Esophagus squamous epithelium (tissue), 4 donors: ENCODE measurements around the gene RASGEF1C.

Source experiments
- CTCF ChIP-seq, 6 experiments: fragments of 450-650 bp in 4 of 6; fragments of 200-600 bp in 2 of 6; sonication (generic) in 2 of 6; IDR thresholded peaks; one replicate each; pipeline ENCODE4 v1.5.1; 2016 to 2019; ENCODE audit warnings: antibody characterized with exemption in 6 of 6, mild to moderate bottlenecking in 4 of 6, moderate library complexity in 4 of 6
- POLR2A ChIP-seq, 4 donors: fragments of 450-650 bp; IDR thresholded peaks; one replicate each; pipeline ENCODE4 v1.6.1; 2017; ENCODE audit warnings: antibody characterized with exemption in 4 of 4, mild to moderate bottlenecking in 4 of 4, moderate library complexity in 3 of 4

GRCh38 chr5:180156141-180156540 lies 52.9 kb downstream of the RASGEF1C start:
- TF ChIP-seq CTCF (IDR thresholded peaks at IDR 0.05): no peak
- no peak for TF ChIP-seq POLR2A (IDR thresholded peaks at IDR 0.05)
